Bronchial epithelial cell (primary cell): ENCODE data around the gene GTF2H4. TPM values are rescaled to one million over a fixed set of nuclear protein-coding genes. Genes with fewer than 3 reads are reported as not detected.
"Not testable (repeated sequence)": the region's sequence is repeated elsewhere in the genome, so short reads cannot be mapped to it uniquely, and the experiment has no call there.

Source experiments
- DNase-seq: peaks from one replicate; pipeline ENCODE4 v3.0.0-alpha.2; 2010; ENCODE audit warnings: low read depth
- FAIRE-seq: peaks from 2 replicates; lab custom pipeline; 2011; peaks lifted over from hg19 to GRCh38; lab: Jason Lieb, UNC
- H3K27me3 ChIP-seq: 2 replicates; pipeline ENCODE4 v1.5.1; 2011; ENCODE audit warnings: low read length; ENCODE audit not compliant: control insufficient read depth, insufficient read depth
- H3K36me3 ChIP-seq: 2 replicates; pipeline ENCODE4 v1.5.1; 2011; ENCODE audit warnings: low read length; ENCODE audit not compliant: control insufficient read depth, insufficient read depth
- H3K4me3 ChIP-seq: 2 replicates; pipeline ENCODE4 v1.5.1; 2011; ENCODE audit warnings: mild to moderate bottlenecking, low read depth, low read length, control low read depth
- total RNA-seq: library from RNA; depleted of rRNA; stranded (reverse); fragments of >200 nt; gene quantifications from 2 replicates; pipeline ENCODE4 v1.2.1, GENCODE V29; 2014
- TF ChIP-seq, protein P1 (sequence below): IDR thresholded peaks from 2 replicates; pipeline ENCODE4 v1.5.1; 2011; ENCODE audit warnings: mild to moderate bottlenecking, moderate library complexity, low read length, control low read depth, inconsistent platforms; ENCODE audit not compliant: insufficient read depth, severe bottlenecking

Gene GTF2H4
- total RNA-seq, 1 donor from 2014 or later: 10.0 TPM

DNA sequence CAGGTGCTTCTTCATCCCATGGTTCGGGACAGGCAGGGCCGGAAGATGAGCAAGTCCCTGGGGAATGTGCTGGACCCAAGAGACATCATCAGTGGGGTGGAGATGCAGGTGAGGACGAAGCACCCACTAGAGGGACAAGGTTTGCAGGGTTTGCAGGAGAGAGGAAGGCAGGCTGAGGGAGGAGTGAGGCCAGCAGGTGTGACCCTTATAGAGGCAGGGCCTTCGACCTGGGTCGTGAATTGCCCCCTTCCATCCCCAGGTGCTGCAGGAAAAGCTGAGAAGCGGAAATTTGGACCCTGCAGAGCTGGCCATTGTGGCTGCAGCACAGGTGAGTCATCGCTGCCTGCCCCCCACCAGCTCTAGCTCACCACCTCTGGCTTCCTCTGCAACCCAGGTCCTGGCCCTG is 14.4 kb downstream of the GTF2H4 start:
- no peak overlapping the region for H3K4me3 ChIP-seq
- no peak for FAIRE-seq

DNA sequence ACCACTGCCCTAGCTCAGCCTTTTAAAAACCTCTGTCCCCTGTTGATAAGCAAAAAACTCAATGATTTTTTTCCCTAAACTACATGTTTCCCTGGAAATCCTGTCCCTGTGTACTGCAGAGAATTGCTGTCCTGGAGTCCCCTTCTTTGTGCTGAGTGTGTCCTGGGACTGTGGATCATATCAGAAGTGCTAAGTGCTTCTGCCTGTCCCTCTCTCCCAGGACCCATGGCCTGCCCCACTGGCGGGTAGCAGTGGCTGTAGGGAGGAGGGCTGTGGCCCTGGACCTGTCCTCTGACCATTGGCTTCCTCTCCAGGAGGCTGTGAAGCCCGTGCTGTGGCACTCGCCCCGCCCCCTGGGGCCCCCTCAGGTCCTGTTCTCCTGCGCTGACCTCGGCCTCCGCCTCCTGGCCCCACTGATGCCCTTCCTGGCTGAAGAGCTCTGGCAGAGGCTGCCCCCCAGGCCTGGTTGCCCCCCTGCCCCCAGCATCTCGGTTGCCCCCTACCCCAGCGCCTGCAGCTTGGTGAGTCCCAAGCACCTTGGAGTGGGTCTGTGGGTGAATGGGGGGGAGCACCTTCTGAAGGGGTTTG is 16.1 kb downstream of the GTF2H4 start:
- DNase-seq, FAIRE-seq, H3K27me3 ChIP-seq, H3K4me3 ChIP-seq: not testable (repeated sequence)
- H3K36me3 ChIP-seq: peaks cover 29% of the 10 kb centered on the region

More for the DNA sequence above, 14.4 kb downstream of the GTF2H4 start:
- TF ChIP-seq, protein P1, sequence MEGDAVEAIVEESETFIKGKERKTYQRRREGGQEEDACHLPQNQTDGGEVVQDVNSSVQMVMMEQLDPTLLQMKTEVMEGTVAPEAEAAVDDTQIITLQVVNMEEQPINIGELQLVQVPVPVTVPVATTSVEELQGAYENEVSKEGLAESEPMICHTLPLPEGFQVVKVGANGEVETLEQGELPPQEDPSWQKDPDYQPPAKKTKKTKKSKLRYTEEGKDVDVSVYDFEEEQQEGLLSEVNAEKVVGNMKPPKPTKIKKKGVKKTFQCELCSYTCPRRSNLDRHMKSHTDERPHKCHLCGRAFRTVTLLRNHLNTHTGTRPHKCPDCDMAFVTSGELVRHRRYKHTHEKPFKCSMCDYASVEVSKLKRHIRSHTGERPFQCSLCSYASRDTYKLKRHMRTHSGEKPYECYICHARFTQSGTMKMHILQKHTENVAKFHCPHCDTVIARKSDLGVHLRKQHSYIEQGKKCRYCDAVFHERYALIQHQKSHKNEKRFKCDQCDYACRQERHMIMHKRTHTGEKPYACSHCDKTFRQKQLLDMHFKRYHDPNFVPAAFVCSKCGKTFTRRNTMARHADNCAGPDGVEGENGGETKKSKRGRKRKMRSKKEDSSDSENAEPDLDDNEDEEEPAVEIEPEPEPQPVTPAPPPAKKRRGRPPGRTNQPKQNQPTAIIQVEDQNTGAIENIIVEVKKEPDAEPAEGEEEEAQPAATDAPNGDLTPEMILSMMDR: no peak
- DNase-seq: peak; percentile 52
- Histone ChIP-seq H3K27me3 (no peaks in the 10 kb centered on the region), H3K36me3 (peaks cover 32% of the 10 kb centered on the region)

DNA sequence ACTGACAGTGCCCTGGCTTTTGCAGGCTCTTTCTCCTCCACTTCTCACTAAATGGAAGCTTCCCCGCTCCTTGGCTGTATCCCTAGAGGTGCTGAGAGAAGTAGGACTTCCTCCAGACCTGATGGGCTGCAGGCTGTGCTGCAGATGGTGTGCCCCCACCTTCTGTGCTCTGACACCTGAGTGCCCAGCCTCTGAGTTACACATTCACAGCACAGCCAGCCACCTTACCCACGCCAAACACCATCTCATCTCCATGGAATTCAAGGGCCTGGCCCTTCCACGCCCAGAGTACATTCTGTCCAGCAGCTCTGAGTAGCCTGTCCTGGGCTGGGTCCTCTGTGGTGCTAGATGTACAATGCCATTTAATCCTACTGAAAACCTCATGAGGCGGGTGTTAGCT is 18.6 kb downstream of the GTF2H4 start:
- no peak for FAIRE-seq
- TF ChIP-seq, protein P1: no peak
- Histone ChIP-seq H3K27me3 (no peaks in the 10 kb centered on the region), H3K4me3 (no peak overlapping the region), H3K36me3 (peaks cover 19% of the 10 kb centered on the region)
- peak; percentile 45 for DNase-seq

DNA sequence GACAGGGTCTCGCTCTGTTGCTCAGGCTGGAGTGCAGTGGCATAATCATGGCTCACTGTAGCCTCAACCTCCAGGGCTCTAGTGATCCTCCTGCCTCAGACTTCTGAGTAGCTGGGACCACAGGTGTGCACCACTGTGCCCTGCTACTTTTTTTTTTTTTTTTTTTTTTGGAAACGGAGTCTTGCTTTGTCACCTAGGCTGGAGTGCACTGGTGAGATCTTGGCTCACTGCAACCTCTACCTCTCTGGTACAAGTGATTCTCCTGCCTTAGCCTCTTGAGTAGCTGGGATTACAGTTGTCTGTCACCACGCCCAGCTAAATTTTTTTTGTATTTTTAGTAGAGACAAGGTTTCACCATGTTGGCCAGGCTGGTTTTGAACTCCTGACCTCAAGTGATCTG is 19.1 kb downstream of the GTF2H4 start:
- not testable (repeated sequence) for H3K27me3 ChIP-seq, FAIRE-seq, DNase-seq, H3K4me3 ChIP-seq
- H3K36me3 ChIP-seq: peaks cover 19% of the 10 kb centered on the region

DNA sequence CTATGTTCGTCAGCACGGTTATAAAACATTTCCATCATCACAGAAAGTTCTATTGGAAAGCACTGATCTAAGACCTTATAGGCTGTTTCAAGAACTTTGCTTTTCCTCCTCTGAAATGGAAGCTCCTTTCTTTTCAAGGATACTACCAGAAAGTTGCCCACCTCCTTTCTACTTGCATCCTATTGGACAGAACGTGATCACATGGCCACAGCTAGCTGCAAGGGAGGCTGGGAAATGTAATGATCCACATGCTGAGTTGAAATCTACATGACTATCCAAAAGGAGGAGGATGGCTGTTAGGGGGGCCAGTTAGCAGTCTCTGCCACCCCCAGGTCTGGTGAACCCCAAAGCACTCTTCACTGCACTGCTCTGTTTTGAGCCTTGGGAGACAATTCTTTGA is 20.7 kb downstream of the GTF2H4 start:
- H3K27me3 ChIP-seq: no peaks in the 10 kb centered on the region
- H3K36me3 ChIP-seq: peaks cover 11% of the 10 kb centered on the region
- FAIRE-seq (no peak), DNase-seq (no peak)
- TF ChIP-seq, protein P1: no peak
- no peak overlapping the region for H3K4me3 ChIP-seq

DNA sequence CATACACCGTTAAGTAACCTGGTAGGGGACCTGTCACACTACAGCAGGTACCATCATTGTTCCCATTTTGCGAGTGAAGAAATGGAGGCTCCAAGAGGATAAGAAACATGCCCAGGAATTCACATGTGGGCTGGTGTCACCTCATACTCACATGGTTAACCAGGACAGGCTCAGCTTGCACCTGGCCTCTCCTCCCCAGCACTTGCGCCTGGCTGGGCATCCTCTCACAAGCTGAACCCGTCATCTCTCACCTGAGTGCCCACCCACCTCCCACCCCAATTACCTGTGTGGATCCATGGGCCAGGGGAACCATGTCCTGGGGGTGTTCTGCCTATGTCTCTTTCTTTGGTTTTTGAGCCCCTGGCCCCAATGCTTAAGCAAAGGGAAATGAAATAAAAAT is 22.5 kb downstream of the GTF2H4 start:
- FAIRE-seq: no peak
- Histone ChIP-seq H3K4me3 (no peak overlapping the region), H3K27me3 (no peaks in the 10 kb centered on the region), H3K36me3 (peaks cover 6% of the 10 kb centered on the region)
- DNase-seq: no peak
- TF ChIP-seq, protein P1: no peak

DNA sequence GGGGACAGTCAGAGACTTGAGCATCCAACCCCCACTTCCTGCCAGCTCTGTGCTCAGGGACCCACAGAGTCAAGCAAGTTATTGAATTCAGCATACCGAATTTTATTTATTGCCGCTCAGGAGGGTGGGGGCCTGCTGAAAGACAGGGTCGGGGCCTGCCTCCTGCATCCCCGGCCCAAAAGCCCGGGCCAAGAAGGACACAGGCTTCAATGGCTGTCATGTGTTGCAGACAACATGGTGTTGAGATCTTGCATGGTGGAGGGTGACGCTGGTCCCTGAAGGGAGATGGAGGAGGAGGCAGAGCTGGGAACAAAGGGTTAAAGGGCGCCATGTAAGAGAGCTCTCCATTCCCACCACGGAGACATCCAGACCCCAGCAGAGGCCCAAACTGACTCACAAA is 23.3 kb downstream of the GTF2H4 start:
- Histone ChIP-seq H3K27me3 (no peaks in the 10 kb centered on the region), H3K4me3 (no peak overlapping the region), H3K36me3 (peaks cover 1% of the 10 kb centered on the region)
- no peak for FAIRE-seq
- no peak for DNase-seq
- TF ChIP-seq, protein P1: no peak
